PC-9 (cell line): ENCODE data around the gene SELENOI.

ENCODE experiments used
- EZH2 ChIP-seq: fragments of 200-600 bp; sonication (generic); IDR thresholded peaks from 2 replicates; pipeline ENCODE4 v1.8.0; 2017; ENCODE audit warnings: antibody characterized with exemption, low read depth
- TF ChIP-seq, protein P1 (sequence below): fragments of 200-600 bp; sonication (generic); conservative IDR thresholded peaks from 2 replicates; pipeline ENCODE4 v1.6.1; 2017; ENCODE audit warnings: mixed run types, antibody characterized with exemption, mild to moderate bottlenecking, moderate library complexity

- TF ChIP-seq, protein P1, sequence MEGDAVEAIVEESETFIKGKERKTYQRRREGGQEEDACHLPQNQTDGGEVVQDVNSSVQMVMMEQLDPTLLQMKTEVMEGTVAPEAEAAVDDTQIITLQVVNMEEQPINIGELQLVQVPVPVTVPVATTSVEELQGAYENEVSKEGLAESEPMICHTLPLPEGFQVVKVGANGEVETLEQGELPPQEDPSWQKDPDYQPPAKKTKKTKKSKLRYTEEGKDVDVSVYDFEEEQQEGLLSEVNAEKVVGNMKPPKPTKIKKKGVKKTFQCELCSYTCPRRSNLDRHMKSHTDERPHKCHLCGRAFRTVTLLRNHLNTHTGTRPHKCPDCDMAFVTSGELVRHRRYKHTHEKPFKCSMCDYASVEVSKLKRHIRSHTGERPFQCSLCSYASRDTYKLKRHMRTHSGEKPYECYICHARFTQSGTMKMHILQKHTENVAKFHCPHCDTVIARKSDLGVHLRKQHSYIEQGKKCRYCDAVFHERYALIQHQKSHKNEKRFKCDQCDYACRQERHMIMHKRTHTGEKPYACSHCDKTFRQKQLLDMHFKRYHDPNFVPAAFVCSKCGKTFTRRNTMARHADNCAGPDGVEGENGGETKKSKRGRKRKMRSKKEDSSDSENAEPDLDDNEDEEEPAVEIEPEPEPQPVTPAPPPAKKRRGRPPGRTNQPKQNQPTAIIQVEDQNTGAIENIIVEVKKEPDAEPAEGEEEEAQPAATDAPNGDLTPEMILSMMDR, result peak; percentile 44; the same call in 1 of the 2 replicates
- no peak for TF ChIP-seq EZH2
Observed at GRCh38 chr2:26316041-26316440, 29.9 kb upstream of the SELENOI start.
